HG02798 (cell line): ENCODE data around the gene SRGN.

Source experiments
- ATAC-seq: cut with Tn5 transposase; IDR thresholded peaks from one replicate; pipeline ENCODE4 v1.9.1; 2021; ENCODE audit warnings: mild to moderate bottlenecking; ENCODE audit not compliant: unreplicated experiment, poor library complexity

Gene SRGN

DNA sequence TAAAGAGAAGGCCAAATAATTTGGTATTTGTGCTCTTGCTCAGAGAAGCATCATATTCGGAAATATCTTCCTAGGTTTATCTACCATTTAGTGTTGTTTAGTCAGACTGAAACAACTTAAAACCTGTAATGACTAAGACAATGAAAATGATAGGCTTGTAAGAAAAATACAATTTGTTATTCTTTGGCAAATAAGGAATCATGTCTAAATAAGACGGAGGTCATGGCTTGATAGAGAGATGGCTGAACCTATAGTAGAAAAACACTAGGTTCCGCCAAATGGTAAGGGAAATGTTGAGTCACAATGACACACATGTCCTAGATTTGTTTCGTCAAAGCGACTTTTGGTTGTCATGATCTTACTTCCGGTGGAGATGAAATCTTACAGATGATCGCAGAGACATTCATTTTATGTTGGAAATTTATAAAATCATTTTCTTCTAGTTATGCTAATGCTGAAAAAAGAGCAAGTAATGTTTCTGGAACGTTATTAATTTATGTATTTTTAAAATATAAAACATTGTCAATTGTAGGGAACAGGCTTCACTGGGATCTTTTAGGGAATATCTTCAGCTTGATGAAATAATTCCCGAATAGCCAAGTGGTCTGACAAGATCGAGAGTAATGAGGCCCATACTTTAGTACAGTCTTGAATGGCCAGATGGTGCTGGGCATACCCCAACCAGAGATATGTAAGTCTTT lies 1.0 kb downstream of the SRGN start:
- ATAC-seq, result no peak

DNA sequence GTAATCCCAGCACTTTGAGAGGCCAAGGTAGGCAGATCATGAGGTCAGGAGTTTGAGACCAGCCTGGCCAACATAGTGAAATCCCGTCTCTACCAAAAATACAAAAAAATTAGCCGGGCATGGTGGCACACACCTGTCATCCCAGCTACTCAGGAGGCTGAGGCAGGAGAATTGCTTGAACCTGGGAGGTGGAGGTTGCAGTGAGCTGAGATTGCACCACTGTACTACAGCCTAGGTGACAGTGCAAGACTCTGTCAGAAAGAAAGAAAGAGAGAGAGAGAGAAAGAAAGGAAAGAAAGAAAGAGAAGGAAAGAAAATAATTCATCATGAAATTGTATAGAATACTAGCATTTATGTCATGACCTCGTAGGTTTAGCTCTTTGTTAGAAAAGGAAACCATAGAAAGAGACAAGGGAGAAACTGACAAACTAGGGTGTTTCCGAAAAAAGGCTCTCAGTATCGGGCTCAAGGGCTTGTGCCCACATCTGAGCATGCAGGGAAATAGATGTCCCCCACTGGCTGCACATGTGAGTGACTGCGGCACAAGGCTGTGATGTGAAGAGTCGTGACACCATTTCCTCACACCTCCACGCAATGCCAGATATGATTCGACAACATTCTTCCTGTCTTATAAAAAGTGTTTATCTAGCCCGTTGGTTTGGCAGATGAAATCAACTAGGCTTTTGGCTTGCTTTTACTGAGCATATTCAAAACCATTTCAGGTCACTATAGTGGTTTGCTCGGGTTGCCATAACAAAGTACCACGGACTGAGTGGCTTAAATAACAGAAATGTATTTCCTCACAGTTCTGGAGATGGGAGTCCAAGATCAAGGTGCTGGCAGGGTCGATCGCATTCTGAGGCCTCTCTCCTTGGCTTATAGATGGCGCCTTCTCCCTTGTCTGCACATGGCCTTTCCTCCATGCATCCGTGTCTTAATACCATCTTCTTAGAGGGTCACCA lies 2.0 kb downstream of the SRGN start:
- peak; percentile 41 for ATAC-seq

DNA sequence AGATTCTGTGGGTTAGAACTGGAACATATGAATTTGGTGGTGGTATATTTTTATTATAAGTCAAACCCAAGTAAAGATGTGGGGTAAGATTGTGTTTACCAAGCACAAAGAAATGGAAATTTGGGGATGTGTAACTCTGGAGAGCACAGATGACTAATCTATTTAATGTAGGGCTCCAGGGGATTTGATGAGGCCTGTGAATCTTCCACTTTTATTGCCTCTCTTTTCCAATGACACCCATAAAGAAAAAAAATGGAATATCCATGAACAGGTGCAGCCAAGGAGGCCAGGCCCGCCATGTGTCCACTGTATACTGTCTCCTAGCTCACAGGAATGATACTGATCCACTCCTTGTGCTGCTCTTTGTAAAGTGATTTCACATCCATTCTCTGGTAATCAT lies 2.8 kb downstream of the SRGN start:
- ATAC-seq, result no peak

- ATAC-seq, result no peak
Measured at GRCh38 chr10:69091143-69091651, 3.3 kb downstream of the SRGN start.

GRCh38 chr10:69092959-69093850 lies 5.3 kb downstream of the SRGN start:
- peak; percentile 40 for ATAC-seq

DNA sequence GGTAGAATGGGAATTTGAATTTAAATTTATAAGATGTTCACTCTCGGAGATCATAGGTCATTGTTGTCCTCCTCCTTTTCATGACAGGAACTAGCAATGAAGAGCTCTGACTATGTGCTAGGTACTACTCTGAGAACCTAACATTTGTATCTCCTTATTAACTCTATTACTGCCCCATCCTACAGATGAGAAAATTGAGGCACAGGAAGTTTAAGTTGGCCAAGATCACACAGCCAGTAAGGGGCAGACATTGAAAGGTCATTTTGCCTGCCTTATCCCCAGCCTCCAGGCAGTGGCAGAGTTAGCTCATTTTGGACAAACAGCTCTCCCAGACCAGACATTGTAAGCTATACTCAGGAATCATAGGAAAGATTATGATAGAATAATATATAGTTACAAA lies 6.0 kb downstream of the SRGN start:
- ATAC-seq, result no peak

- ATAC-seq, result peak; percentile 54
Measured at GRCh38 chr10:69096045-69096444, 8.1 kb downstream of the SRGN start.

DNA sequence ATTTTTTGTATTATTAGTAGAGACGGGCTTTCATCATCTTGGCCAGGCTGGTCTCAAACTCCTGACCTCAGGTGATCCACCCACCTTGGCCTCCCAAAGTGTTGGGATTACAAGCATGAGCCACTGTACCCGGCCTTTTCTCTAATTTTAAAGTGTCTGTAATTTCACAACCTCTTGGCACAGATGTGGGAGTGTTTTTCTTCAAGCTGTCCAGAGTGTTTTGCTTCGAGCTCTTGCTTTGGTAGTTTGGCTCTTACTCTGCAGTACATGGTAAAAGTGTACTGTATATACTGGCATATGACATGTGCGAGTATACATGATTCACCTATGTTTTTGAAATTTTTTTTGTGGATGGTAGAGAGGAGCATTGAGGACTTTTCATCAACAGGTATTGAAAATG lies 9.8 kb downstream of the SRGN start:
- ATAC-seq, result no peak

GRCh38 chr10:69100136-69100872 lies 12.4 kb downstream of the SRGN start:
- ATAC-seq, result no peak

- ATAC-seq, result no peak
Measured at GRCh38 chr10:69101451-69102095, 13.7 kb downstream of the SRGN start.

DNA sequence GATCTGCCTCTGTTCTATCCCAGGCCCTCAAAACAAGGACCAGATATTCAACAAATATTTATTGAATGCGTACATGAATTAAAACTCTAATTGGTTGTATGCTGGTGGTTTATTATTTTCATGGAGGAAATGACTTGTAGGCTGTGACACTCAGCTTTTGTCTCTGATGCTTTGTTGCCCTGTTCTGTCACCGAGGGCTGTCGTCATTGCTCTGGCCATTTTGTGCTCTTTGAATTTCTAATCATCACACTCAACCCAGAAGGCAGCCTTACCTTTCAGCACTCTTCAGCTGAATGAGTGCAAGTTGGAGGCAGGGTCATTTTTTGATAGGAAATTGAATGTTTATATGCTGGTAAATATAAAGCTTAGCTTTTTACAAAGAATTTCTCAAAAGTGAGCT lies 14.5 kb downstream of the SRGN start:
- ATAC-seq, result no peak

- ATAC-seq, result no peak
Measured at GRCh38 chr10:69103784-69104183, 15.9 kb downstream of the SRGN start.

DNA sequence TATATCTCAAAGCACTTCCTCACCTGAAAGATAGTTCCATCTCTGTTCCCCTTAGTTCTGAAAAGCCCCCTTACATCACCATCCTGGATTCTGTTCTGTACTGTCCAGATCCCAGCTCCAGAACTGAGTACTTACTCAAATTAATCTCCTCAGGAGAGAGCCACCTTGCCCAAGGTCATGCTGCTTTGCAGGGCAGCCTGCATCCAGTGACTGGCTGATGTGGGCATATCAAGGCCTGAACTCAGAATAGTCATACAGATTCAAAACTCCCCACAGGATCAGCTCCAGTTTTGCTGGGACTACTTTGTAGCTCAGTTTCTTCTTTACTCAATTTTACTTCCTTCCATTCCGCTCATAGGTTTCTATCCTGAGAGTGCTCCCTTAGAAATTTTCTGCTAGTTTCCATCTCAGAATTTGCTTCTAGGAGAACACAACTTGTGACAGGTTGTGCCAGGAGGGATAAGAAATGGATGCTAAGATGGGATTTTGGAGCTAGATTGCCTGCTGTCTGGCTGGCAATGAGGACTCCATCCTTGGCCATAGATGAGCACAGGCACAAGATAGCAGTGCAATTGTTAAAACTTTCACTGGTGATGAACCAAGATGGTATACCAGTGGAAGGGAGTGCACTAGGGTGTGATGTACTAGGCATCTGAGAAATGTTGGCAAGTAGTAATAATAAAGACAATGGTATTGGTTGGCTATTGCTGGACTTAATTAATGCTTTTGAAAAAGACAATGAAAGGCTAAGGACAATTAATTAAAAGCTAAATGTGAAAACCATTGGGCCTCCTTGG lies 17.3 kb downstream of the SRGN start:
- ATAC-seq, result no peak

DNA sequence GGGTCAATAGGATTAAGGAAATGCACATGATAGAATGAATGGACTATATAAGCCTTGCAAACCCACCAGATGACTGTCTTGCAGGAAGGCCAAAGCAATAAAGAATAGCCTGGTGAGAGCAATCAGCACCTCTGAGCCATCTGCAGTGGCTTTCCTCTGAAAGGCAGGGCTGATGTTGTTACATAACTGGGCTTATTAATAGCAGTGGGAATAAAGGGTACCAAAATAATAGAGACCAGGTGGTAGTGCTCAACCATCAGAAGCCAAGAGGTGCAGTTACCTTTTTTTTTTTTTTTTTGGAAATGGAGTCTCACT lies 19.2 kb downstream of the SRGN start:
- no peak for ATAC-seq

- ATAC-seq, result no peak
Measured at GRCh38 chr10:69107699-69108098, 19.8 kb downstream of the SRGN start.

GRCh38 chr10:69119896-69120295 lies 32.0 kb downstream of the SRGN start:
- ATAC-seq, result no peak

- peak; percentile 23 for ATAC-seq
Measured at GRCh38 chr10:69123306-69123746, 35.4 kb downstream of the SRGN start.

GRCh38 chr10:69123747-69124562 lies 36.1 kb downstream of the SRGN start, which contains the start of gene VPS26A:
Gene VPS26A (plus strand): TSS chr10:69124178. CDS start chr10:69124278, 100 bp downstream.
- ATAC-seq, result peak; percentile 89
